Ecto neural progenitor cell (in vitro differentiated cells): ENCODE data around the gene DNAH14.
"Not testable (repeated sequence)": the region's sequence is repeated elsewhere in the genome, so short reads cannot be mapped to it uniquely, and the experiment has no call there.

Experiments
- DNase-seq: peaks from one replicate; pipeline ENCODE4 v3.0.0-alpha.2; 2018; ENCODE audit warnings: low spot score

DNAH14 gene

DNA sequence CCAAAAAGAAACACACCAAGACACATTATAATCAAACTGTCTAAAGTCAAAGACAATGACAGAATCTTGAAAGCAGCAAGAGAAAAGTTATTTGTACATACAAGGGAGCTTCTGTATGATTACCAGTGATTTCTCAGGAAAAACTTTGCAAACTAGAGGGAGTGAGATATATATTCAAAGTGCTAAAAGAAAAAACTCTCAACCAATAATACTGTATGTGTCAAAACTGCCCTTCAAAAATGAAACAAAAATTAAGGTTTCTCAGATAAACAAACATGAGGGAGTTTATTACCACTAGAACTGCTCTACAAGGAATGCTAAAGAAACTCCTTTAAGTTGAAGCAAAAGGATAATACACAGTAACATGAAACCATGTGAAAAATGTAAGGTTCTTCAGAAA is 418.9 kb downstream of the DNAH14 start:
- no peak for DNase-seq

DNA sequence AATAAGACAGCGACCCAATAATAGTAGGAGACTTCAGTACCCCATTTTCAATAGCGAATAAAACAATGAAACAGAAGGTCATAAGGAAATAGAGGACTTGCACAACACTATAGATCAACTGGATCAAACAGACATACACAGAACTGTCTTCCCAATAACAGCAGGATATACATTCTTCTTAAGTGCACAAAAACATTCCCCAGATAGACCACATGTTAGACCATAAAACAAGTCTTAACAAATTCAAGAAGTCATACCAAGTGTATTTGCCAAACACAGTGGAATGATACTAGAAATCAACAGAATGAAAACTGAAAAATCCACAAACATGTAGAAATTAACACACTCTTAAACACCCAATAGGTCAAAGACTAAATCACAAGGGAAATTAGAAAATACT is 420.4 kb downstream of the DNAH14 start:
- no peak for DNase-seq

DNA sequence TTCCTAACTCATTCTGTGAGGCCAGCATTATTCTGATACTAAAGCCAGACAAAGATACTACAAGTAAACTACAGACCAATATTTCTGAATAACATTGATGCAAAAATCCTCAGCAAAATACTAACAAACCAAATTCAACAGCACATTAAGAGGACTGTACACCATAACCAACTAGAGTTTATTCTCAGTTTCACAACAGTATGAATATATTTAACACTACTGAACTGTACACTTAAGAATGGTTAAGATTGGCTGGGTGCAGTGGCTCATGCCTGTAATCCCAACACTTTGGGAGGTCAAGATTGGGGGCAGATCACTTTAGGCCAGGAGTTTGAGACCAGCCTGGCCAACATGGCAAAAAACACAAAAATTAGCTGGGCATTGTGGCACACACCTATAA is 421.4 kb downstream of the DNAH14 start:
- no peak for DNase-seq

DNA sequence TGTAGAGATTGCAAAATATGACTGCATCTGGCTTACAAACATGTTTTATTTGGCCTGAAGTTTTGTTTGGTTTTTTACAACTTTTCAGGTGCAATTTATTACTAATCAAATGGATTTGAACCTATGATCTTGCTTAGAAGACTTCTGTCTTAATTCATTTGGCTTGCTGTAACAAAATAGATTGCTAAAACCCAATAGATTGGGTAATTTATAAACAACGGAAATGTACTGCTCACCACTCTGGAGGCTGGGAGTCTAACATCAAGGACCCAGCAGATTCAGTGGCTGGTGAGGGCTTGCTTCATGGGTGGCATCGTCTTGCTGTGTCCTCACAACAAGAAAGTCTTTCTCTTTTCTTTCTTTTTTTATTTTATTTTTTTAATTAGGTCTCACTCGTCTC is 425.4 kb downstream of the DNAH14 start:
- DNase-seq = no peak

DNA sequence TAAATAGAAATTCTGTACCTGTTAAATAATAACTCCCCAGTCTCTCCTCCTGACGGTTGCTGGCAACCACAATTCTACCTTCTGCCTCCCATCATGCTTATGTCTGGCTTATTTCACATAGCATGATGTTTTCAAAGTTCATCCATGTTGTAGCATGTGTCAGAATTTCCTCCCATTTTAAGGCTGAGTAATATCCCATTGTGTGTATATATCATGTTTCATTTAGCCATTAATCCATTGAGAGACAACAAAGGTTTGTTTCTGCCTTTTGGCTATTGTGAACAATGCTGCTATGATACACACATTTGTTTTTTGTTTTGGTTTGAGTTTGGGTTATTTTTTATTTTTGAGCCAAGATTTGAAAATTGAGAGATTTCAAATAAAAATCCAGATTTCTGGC is 426.4 kb downstream of the DNAH14 start:
- no peak for DNase-seq

DNA sequence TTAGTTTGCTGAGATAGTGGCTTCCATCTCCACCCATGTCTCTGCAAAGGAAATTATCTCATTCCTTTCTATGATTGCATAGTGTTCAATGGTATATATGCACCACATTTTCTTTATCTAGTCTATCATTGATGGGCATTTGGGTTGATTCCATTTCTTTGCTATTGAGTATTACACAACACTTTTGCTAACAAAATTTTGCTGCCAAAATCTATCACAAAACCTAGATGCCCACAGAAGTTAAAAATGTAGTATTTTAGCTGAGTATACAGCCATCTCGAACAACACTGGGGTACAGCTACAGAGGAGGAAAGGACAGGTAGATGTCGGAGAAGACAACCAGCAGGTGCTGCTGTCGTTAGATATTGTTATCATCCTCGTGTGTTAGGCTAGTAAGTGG is 430.6 kb downstream of the DNAH14 start:
- DNase-seq = no peak

DNA sequence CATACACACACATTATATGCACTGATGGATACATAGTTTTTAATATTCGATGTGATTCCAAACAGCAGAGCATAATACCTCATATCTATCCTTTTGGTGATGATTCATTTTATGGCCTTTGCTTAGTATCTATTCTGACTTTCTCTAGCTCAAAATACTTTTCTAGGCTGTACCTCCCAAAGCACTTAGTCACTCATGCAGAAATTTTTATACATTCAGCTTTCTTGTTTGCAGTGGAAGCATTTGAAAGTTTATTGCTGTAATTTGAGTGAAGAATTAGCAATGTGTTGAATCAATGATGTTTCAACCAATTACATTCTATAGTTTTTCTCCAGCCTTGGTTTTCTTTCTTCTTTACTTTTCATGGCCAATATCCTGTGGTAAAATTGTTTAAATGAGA is 431.7 kb downstream of the DNAH14 start:
- no peak for DNase-seq

DNA sequence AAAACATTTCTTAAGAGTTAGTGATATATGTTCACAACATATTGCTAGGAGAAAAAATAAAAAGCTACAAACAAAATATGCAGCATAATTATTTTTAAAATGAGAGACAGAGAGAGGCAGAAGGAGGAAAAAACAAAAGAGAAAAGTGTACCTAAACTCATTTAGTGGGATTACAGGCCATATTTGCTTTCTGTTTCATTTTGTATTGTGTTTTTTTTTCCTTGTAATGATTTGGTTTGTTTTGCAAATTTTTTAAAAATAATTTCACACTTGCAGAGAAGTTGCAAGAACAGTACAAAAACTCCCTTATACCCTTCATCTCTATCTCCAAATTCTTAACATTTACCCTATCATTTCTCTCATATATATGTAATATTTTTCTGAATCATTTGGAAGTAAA is 433.3 kb downstream of the DNAH14 start:
- DNase-seq = no peak

DNA sequence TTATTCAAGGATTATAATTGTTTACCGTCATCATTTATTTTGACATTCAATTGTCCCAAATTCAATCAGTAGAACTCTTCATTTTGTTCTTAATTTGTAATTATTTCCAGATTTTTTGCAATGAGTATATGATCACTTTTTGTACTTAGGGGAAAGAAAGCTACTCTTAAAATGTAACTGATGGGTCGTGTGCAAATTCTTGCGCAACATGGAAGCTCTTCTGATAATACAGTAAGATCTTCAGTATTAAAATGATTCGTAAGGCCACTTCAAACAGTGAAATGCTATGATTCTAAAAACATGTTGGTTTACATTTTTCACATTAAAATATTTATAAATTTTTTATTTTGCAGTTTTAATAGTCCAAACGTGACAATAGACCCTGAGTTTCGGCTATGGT is 435.0 kb downstream of the DNAH14 start:
- DNase-seq = no peak

DNA sequence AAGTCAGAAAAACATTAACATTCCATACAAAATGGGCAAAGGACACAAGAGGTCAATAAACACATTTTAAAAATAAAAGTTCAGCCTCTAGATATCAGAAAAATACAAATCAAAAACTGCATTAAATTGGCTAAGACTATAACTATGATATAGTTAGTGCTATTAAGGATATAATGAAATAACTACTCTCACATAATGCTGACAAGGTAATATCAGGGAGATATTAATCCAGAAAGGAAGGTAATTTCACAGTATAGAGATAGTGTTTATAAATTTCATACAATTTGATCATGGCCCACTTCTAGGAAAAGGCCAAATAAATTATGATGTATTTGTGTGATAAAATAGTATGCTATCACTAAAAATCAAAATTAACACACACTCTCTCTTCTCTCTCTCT is 436.5 kb downstream of the DNAH14 start:
- DNase-seq = no peak

DNA sequence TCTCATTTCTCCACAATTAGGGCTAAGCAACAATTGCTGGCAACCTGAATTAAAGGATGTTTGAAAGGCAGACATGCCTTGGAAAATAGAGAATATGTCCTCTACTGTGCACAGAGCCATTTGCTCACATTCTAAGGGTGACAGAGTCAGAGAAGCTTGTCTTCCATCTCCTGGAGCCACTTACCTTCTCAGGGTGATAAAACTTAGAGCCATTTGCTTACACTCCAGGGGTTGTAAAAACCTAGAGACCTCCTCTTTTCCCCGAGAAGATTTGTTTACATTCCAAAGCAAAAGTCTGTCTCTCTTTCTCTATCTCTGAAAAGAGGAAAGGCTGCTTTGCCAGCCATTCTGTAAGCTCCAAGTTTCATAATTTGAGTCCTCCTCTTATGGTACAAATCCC is 437.1 kb downstream of the DNAH14 start:
- DNase-seq = no peak

DNA sequence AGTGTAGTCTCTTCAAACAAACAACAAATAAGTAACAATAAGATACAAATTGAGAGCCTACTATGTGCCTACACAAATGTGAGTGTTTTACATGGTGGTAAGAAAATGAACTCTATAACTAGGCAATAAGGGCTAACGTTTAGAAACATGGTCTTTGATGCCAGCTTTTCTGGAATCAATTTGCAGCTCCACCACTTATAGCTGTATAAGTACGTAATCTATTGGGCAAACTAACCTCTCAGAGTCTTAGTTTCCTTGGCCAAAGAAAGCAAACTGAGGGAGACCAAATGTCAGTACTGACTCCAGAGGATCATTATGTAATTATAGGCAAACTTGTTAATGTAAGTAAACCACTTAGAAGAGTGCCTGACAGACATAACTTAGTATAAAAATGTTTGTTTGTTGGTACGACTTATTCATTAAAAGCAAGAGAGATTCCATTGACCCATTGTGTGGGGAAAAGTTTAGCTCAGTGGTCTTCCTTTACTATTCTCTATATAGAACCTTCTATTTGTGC is 438.6 kb downstream of the DNAH14 start:
- no peak for DNase-seq

DNA sequence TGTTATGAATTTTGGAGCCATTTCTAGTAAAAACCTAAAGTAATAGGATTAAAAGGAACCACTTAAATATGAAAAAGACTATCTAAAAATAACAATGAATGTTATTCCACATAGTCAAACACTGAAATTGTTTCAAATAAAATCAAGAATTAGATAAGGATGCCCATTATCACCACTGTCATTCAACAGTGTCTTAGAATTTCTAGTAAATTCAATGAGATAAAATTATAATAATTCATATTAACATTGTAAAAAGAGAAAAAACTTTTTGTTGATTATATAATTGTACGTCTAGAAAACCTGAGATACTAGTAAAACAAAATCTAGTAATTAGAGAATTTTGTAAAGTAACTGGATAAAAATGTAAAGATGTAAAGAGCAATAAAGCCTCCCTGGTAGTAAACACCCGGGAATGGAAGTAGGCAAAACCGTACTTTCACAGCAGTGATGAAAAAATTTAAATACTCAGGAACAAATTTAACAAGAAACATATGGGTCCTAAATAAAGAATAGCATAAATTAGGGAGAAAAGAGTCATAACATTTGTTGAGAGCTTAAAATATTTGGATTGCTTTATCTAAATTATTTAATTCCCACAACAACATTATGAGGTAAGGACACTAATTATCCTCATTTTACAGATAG is 442.0 kb downstream of the DNAH14 start:
- no peak for DNase-seq

DNA sequence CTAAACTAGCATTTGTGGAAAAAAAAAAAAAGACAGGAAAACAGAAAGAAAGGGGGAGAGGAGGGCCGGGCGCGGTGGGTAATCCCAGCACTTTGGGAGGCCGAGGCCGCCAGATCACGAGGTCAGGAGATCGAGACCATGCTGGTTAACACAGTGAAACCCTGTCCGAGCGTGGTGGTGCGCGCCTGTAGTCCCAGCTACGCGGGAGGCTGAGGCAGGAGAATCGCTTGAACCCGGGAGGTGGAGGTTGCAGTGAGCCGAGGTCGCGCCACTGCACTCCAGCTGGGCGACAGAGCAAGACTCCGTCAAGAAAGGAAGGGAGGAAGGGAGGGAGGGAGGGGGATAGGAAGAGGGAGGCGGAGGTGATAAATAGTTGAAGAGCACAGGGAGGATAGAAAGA is 443.7 kb downstream of the DNAH14 start:
- DNase-seq = no peak

DNA sequence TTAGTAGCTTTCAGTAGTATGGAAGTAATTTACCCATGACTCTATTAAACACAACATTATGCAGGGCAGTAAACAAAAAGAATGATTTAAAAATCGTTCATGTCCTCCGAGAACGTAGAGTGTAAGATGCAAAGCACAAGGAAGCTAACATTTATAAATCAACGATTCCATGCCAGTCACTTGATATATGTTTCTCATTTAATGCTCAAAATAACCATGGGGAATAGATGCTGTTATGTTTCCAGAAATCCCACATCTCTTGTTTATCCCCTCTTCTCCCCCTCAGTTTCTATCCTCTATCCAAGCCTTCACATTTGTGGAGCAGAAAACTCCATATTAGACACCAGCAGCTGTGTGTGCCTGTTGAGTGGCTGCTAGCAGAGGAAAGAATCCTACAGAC is 445.5 kb downstream of the DNAH14 start:
- DNase-seq = no peak

DNA sequence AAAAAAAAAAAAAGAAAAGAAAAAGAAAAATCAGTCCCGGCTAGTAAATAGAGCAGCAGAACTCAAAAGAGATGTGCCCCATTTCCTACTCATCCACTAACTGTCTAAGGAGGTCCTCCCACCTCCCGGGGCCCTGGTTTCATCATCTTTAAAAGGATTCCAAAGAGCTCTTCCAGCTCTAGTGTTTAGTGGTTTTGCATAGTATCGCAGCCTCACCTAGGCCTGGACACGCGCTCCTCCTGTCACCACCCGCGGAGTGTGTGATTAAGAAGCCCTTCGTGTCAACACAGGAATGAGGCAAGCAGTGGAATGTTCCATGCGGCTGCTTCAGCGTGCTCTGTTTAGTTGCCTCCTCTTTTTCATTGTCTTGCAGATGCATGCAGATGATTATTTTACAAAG is 449.4 kb downstream of the DNAH14 start:
- DNase-seq = no peak

DNA sequence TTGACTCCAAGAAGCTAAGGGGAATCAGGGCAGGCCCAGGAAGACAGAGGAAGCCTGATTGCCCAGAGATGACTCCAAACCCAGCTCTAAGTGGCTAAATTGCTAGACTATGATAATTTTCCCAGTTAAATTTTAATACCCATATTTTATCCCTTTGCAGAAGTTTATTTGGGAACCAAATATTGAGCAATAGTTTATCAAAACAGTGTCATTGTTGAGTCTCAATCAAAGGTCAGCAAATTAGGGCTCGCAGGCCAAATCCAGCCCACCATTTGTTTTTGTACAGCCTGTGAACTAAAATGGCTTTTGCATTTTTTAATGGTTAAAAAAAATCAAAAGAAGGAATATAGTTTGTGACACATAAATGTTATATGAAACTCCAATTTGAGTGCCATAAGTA is 451.2 kb downstream of the DNAH14 start:
- no peak for DNase-seq

DNA sequence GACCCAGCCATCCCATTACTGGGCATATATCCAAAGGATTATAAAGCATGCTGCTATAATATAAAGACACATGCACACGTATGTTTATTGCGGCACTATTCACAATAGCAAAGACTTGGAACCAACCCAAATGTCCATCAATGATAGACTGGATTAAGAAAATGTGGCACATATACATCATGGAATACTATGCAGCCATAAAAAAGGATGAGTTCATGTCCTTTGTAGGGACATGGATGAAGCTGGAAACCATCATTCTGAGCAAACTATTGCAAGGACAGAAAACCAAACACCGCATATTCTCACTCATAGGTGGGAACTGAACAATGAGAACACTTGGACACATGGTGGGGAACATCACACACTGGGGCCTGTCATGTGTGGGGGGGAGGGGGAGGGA is 457.4 kb downstream of the DNAH14 start:
- not testable (repeated sequence) for DNase-seq

DNA sequence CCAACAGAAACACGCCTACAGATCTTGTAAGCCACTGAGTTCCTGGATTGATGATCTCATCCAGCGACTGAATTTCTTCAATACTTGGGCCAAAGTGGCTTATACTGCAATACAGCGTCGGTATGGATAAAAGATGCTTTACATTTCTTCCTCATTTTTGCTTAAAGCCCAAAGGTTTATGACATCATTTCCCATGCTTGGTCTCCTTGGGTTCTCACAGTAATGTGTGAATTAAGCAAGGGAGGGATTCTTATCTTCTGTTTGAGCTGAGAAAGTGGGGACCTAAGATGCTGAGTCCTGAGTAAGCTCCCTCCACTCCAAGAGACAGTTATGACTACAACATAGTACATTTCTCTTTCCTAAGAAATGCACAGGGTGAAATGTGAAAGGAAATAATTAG is 458.9 kb downstream of the DNAH14 start:
- no peak for DNase-seq

DNA sequence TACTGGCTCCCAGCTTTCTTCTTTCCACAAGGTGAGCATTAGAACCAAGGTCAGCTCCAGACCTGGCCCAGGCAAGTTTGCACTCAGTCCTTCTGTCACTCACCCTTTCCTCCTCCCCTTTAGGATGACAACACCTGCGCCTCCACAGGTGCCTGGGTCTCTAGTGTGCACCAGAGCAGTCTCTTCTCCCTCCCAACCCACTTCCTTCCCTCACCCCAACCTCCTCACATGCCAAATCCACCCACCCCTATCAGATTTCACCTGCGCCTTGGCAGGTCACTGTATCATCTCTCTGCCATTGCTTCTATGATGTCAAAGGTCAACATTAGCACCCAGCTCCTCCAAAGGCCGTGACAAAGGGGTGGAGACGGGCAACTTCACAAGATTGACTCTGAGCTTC is 460.4 kb downstream of the DNAH14 start:
- DNase-seq = no peak

DNA sequence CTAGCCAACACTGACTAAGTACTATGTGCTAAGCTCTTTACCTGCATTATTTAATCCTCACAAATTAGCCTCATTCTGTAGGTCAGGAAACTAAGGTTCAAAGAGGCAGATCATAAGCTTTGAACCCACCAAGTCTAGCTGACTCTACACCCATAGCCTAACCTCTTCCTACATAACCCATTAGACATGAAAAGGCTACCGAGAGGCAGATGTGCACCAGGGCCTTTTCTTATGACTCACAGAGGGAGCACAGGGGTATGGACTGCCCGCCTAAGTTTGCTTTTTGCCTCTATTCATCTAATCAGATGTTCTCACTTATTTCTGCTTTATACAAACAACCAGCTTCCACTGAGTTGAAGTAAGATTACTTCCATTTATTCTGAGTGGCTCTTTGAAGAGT is 466.9 kb downstream of the DNAH14 start:
- DNase-seq = no peak

DNA sequence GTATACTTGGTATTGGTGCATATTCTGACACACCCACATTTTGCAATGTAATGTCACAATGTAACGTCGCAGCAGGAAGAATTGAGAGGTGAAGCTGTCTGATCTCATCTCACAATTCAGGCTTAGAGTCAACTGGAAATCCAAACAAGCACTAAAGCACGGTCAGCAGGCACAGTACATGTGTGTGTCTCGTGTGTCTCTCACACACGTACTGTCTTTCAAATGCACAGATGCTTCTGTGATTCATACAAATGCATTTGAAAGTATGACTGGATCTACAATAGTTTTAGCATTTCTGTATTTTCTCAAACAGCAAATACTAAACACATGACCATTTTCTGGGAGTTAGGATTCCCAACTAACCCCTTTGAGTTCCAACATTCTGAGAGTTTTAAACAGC is 471.5 kb downstream of the DNAH14 start:
- DNase-seq = no peak

DNA sequence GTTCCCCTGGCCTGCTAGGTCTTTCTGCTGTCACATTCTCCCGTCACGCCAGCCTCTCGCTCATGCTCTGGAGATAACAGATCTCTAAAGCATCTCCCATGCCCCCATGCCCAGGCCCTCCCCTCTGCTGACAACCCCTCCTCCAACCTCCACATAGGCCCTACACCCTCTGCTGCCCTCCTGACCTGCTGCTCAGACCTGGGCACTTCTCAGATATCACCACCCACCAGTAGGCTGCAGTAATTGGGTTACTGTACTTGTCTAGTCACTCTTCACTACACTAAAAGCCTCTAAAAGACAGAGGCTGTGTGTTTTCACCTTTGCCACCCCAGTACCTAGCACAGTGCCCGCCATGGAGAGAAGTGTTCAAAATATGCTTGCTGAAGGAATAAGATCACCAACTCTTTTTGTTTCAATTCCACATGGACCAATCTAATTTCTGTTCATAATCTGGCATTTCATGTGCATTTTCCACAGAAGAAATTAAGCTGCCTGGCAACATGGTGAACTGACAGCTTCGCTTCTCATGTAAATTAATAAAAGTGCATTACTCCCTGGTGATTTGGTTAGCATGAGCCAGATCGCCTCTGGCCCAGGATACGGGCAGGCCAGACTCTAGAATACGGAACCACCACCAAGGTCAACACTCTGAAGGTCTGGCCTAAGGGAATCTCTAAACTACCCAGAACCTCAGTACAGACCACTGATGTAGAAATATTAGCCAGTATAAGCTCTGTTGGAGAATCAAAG is 477.7 kb downstream of the DNAH14 start:
- no peak for DNase-seq

DNA sequence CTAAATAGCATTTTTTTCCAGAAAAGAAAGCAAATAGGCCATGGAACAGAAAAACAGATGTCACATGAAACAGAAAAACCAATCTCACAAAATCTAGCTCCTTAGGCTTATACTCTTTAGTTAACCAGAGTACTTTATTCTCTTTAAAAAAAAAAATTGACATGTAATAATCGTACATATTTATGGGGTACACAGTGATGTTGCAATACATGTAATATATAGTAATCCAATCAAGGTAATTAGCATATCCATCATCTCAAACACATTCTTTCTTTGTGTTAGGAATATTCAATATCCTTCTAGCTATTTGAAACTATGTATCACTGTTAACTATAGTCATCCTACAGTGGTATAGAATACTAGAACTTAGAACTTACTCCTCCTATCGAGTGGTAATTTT is 478.3 kb downstream of the DNAH14 start:
- no peak for DNase-seq
